H9 (cell line): ENCODE measurements around the gene TNFAIP2. TPM values are rescaled to one million over a fixed set of nuclear protein-coding genes. Genes with fewer than 3 reads are reported as not detected.

Source experiments
- DNase-seq: peaks from one replicate; pipeline ENCODE4 v3.0.0-alpha.2; 2017
- H2AFZ ChIP-seq: one replicate; pipeline ENCODE4 v1.6.1; 2013; ENCODE audit warnings: mild to moderate bottlenecking, low read length, control low read depth, moderate library complexity
- H2AK5ac ChIP-seq: 2 replicates; pipeline ENCODE4 v1.6.1; 2013; ENCODE audit warnings: low read length, control low read depth, mixed read lengths; ENCODE audit not compliant: insufficient read length
- H2BK120ac ChIP-seq: one replicate; pipeline ENCODE4 v1.6.1; 2013; ENCODE audit warnings: low read depth, mild to moderate bottlenecking, low read length, control low read depth, inconsistent platforms; ENCODE audit not compliant: poor library complexity, severe bottlenecking
- H2BK12ac ChIP-seq: 2 replicates; pipeline ENCODE4 v1.6.1; 2013; ENCODE audit warnings: low read length, control low read depth, mixed read lengths, low read depth; ENCODE audit not compliant: insufficient read length
- H2BK15ac ChIP-seq: 2 replicates; pipeline ENCODE4 v1.6.1; 2013; ENCODE audit warnings: low read depth, low read length, control low read depth
- H2BK20ac ChIP-seq: one replicate; pipeline ENCODE4 v1.6.1; 2013; ENCODE audit warnings: low read depth, mild to moderate bottlenecking, low read length, control low read depth, inconsistent platforms; ENCODE audit not compliant: poor library complexity, severe bottlenecking
- H2BK5ac ChIP-seq: 2 replicates; pipeline ENCODE4 v1.6.1; 2013; ENCODE audit warnings: low read length, control low read depth, mixed read lengths; ENCODE audit not compliant: insufficient read length
- H3K14ac ChIP-seq: 2 replicates; pipeline ENCODE4 v1.6.1; 2013; ENCODE audit warnings: low read length, control low read depth; ENCODE audit not compliant: insufficient read depth
- H3K18ac ChIP-seq: 2 replicates; pipeline ENCODE4 v1.6.1; 2013; ENCODE audit warnings: low read depth, mild to moderate bottlenecking, mixed read lengths, low read length, control low read depth; ENCODE audit not compliant: insufficient read length
- H3K23ac ChIP-seq: 2 replicates; pipeline ENCODE4 v1.6.1; 2013; ENCODE audit warnings: low read length, control low read depth, mixed read lengths, low read depth; ENCODE audit not compliant: insufficient read length
- H3K23me2 ChIP-seq: 2 replicates; pipeline ENCODE4 v1.6.1; 2013; ENCODE audit warnings: low read depth, mild to moderate bottlenecking, mixed read lengths, low read length, control low read depth; ENCODE audit not compliant: insufficient read length, poor library complexity, severe bottlenecking
- H3K27ac ChIP-seq: 2 replicates; pipeline ENCODE4 v1.5.1; 2013; ENCODE audit warnings: low read length, control low read depth, mixed read lengths, low read depth; ENCODE audit not compliant: insufficient read length
- H3K27me3 ChIP-seq: 2 replicates; pipeline ENCODE4 v1.6.1; 2013; ENCODE audit warnings: low read length, control low read depth, inconsistent platforms; ENCODE audit not compliant: insufficient read depth
- H3K4ac ChIP-seq: 2 replicates; pipeline ENCODE4 v1.6.1; 2013; ENCODE audit warnings: low read depth, mild to moderate bottlenecking, control low read depth, inconsistent platforms, low read length, moderate library complexity
- H3K4me1 ChIP-seq: 2 replicates; pipeline ENCODE4 v1.6.1; 2013; ENCODE audit warnings: low read length, control low read depth, inconsistent platforms; ENCODE audit not compliant: insufficient read depth
- H3K4me2 ChIP-seq: 2 replicates; pipeline ENCODE4 v1.6.1; 2013; ENCODE audit warnings: low read length, control low read depth, mixed read lengths; ENCODE audit not compliant: insufficient read length, insufficient read depth
- H3K56ac ChIP-seq: 2 replicates; pipeline ENCODE4 v1.6.1; 2013; ENCODE audit warnings: low read depth, mild to moderate bottlenecking, mixed read lengths, low read length, control low read depth; ENCODE audit not compliant: insufficient read length
- H3K79me1 ChIP-seq: 2 replicates; pipeline ENCODE4 v1.6.1; 2013; ENCODE audit warnings: low read depth, mild to moderate bottlenecking, moderate library complexity, low read length, control low read depth, inconsistent platforms; ENCODE audit not compliant: insufficient read depth, poor library complexity, severe bottlenecking
- H3K79me2 ChIP-seq: 2 replicates; pipeline ENCODE4 v1.6.1; 2013; ENCODE audit warnings: low read length, control low read depth, inconsistent platforms; ENCODE audit not compliant: insufficient read depth
- H3K9ac ChIP-seq: 2 replicates; pipeline ENCODE4 v1.6.1; 2013; ENCODE audit warnings: low read length, control low read depth, mixed read lengths; ENCODE audit not compliant: insufficient read length; ENCODE audit errors: extremely low read depth
- H3K9me3 ChIP-seq: one replicate; pipeline ENCODE4 v1.6.1; 2013; ENCODE audit warnings: low read depth, low read length, inconsistent platforms; ENCODE audit not compliant: control insufficient read depth
- H3T11ph ChIP-seq: one replicate; pipeline ENCODE4 v1.6.1; 2013; ENCODE audit warnings: mild to moderate bottlenecking, low read length, control low read depth, inconsistent platforms
- H4K20me1 ChIP-seq: one replicate; pipeline ENCODE4 v1.6.1; 2013; ENCODE audit not compliant: control insufficient read depth, insufficient read length, insufficient read depth
- H4K5ac ChIP-seq: 2 replicates; pipeline ENCODE4 v1.6.1; 2013; ENCODE audit warnings: low read depth, mild to moderate bottlenecking, mixed read lengths, low read length, control low read depth; ENCODE audit not compliant: insufficient read length
- H4K8ac ChIP-seq: replicated peaks from 2 replicates; pipeline ENCODE4 v1.6.1; 2013; ENCODE audit warnings: low read length, control low read depth, mixed read lengths, low read depth; ENCODE audit not compliant: insufficient read length
- H4K91ac ChIP-seq: 2 replicates; pipeline ENCODE4 v1.6.1; 2013; ENCODE audit warnings: low read depth, mild to moderate bottlenecking, moderate library complexity, mixed read lengths, low read length, control low read depth; ENCODE audit not compliant: insufficient read length
- H3K27ac Mint-ChIP-seq, 3 experiments: 2 replicates in 2 of 3; 3 replicates in 1 of 3; pipeline ENCODE4 v1.8.0; 2020 to 2021; ENCODE audit warnings: mixed read lengths in 3 of 3, mild to moderate bottlenecking in 1 of 3, moderate library complexity in 1 of 3
- H3K27me3 Mint-ChIP-seq: 2 replicates; pipeline ENCODE4 v1.8.0; 2021; ENCODE audit warnings: low read depth, mild to moderate bottlenecking, moderate library complexity, mixed read lengths
- H3K36me3 Mint-ChIP-seq, 3 experiments: 2 replicates in 2 of 3; 3 replicates in 1 of 3; pipeline ENCODE4 v1.8.0; 2020 to 2021; ENCODE audit warnings: low read depth in 3 of 3, mixed read lengths in 3 of 3; ENCODE audit not compliant: insufficient read depth in 1 of 3
- H3K4me1 Mint-ChIP-seq, 2 experiments: 2 replicates each; pipeline ENCODE4 v1.8.0; 2020; ENCODE audit warnings: mixed read lengths in 2 of 2
- H3K4me3 Mint-ChIP-seq, 2 experiments: 2 replicates in 1 of 2; 3 replicates in 1 of 2; pipeline ENCODE4 v1.8.0; 2020 to 2021; ENCODE audit warnings: mild to moderate bottlenecking in 2 of 2, mixed read lengths in 2 of 2, moderate library complexity in 1 of 2
- H3K9me3 Mint-ChIP-seq, 2 experiments: 2 replicates in 1 of 2; 3 replicates in 1 of 2; pipeline ENCODE4 v1.8.0; 2020; ENCODE audit warnings: mild to moderate bottlenecking in 2 of 2, mixed read lengths in 2 of 2, moderate library complexity in 1 of 2
- CTCF ChIP-seq: fragments of 200-600 bp; sonication (generic); conservative IDR thresholded peaks from 3 replicates; pipeline ENCODE4 v1.8.0; 2021; ENCODE audit warnings: antibody characterized with exemption, mild to moderate bottlenecking
- WGBS: extraction: QIAGEN DNeasy Blood & Tissue Kit; methylation state at CpG from one replicate; pipeline ENCODE4 v1.1.7; 2013; ENCODE audit warnings: missing lambda C conversion rate, low lambda C conversion rate, mixed read lengths; ENCODE audit not compliant: insufficient read length; ENCODE audit errors: extremely low coverage; 5-methylcytosine and 5-hydroxymethylcytosine counted together
- total RNA-seq: library from RNA; stranded (reverse); gene quantifications from 2 replicates; pipeline ENCODE4 v1.2.1, GENCODE V29; 2021

TNFAIP2 gene
- total RNA-seq, 1 experiment from 2014 or later = 29.3 TPM

GRCh38 chr14:103185051-103186029 lies 62.1 kb downstream of the TNFAIP2 start:
- DNase-seq = no peak
- Histone ChIP-seq H3K27me3 (peaks cover 2% of the 10 kb centered on the region), H2AFZ (no peak overlapping the region), H3K4me1 (peaks cover 3% of the 10 kb centered on the region; the same call in 1 of the 2 replicates), H2BK20ac (no peak overlapping the region), H4K20me1 (no peaks in the 10 kb centered on the region), H2AK5ac (no peak overlapping the region), H2BK12ac (no peak overlapping the region), H2BK15ac (no peak overlapping the region), H3K23ac (no peak overlapping the region), H4K91ac (no peak overlapping the region), H3K79me1 (no peaks in the 10 kb centered on the region), H3K56ac (no peak overlapping the region), H3K27ac (no peak overlapping the region), H3K18ac (no peak overlapping the region), H3K4me2 (no peak overlapping the region), H3K4ac (no peak overlapping the region), H4K8ac (no peak overlapping the region), H3K9me3 (no peaks in the 10 kb centered on the region), H4K5ac (no peak overlapping the region), H3K23me2 (no peaks in the 10 kb centered on the region), H3K9ac (no peak overlapping the region), H2BK5ac (no peak overlapping the region), H3K79me2 (no peaks in the 10 kb centered on the region), H3T11ph (no peak overlapping the region), H2BK120ac (no peak overlapping the region), H3K14ac (no peak overlapping the region)
- peaks cover 28 to 39% of the 10 kb centered on the region in 2 experiments for H3K4me1 Mint-ChIP-seq
- H3K27me3 Mint-ChIP-seq = peaks cover 26% of the 10 kb centered on the region
- H3K4me3 Mint-ChIP-seq = no peak overlapping the region
- peak overlapping the region in 1 of 3 experiments; percentile 52; a peak in 2 of 7 replicates for H3K27ac Mint-ChIP-seq
- H3K9me3 Mint-ChIP-seq = no peaks in the 10 kb centered on the region; a peak in 2 of 5 replicates
- no CpG with 5 or more reads among the region's 13 CpGs for WGBS
- TF ChIP-seq CTCF = peak; percentile 74
- peaks cover 0 to 4% (median 0%) of the 10 kb centered on the region in 3 experiments; a peak in 2 of 7 replicates for H3K36me3 Mint-ChIP-seq
